ENCODE data around the gene TYMP. TPM values are rescaled to one million over a fixed set of nuclear protein-coding genes. Genes with fewer than 3 reads are reported as not detected.

Gene TYMP
- total RNA-seq, 1 experiment from 2014 or later = 0.63 TPM

Other genes with a start within 250 kb of the TYMP start
- 104 and 109 TPM in 2 replicates for gene PLXNB2, start 222.4 kb downstream of the TYMP start, total RNA-seq (2014; rRNA removed; shearing (Covaris generic))
- 0.08 and 0.18 TPM in 2 replicates for gene DENND6B, start 203.0 kb downstream of the TYMP start, total RNA-seq (2014; rRNA removed; shearing (Covaris generic))
- 51.6 and 60.6 TPM in 2 replicates for gene PPP6R2, start 186.7 kb downstream of the TYMP start, total RNA-seq (2014; rRNA removed; shearing (Covaris generic))
- 90.2 and 100 TPM in 2 replicates for gene SBF1, start 55.0 kb downstream of the TYMP start, total RNA-seq (2014; rRNA removed; shearing (Covaris generic))
- not detected in 2 replicates for gene ADM2, start 48.5 kb downstream of the TYMP start, total RNA-seq (2014; rRNA removed; shearing (Covaris generic))
- not detected in 2 replicates for gene MIOX, start 43.2 kb downstream of the TYMP start, total RNA-seq (2014; rRNA removed; shearing (Covaris generic))
- 39.2 and 48.8 TPM in 2 replicates for gene LMF2, start 22.3 kb downstream of the TYMP start, total RNA-seq (2014; rRNA removed; shearing (Covaris generic))
- 87.0 and 94.2 TPM in 2 replicates for gene NCAPH2, start 21.8 kb downstream of the TYMP start, total RNA-seq (2014; rRNA removed; shearing (Covaris generic))
- gene SCO2, start 4.4 kb downstream of the TYMP start, total RNA-seq (2014; rRNA removed; shearing (Covaris generic)) = 0.71 and 2.1 TPM in 2 replicates
- gene KLHDC7B, start 15.9 kb upstream of the TYMP start, total RNA-seq (2014; rRNA removed; shearing (Covaris generic)) = 0.05 and 0.10 TPM in 2 replicates
- gene SYCE3, start 32.9 kb upstream of the TYMP start, total RNA-seq (2014; rRNA removed; shearing (Covaris generic)) = not detected in 2 replicates
- 12.6 and 17.1 TPM in 2 replicates for gene CPT1B, start 48.4 kb upstream of the TYMP start, total RNA-seq (2014; rRNA removed; shearing (Covaris generic))
- gene CHKB, start 52.8 kb upstream of the TYMP start, total RNA-seq (2014; rRNA removed; shearing (Covaris generic)) = 19.9 and 27.7 TPM in 2 replicates
- gene MAPK8IP2, start 70.8 kb upstream of the TYMP start, total RNA-seq (2014; rRNA removed; shearing (Covaris generic)) = 0.48 and 0.99 TPM in 2 replicates
- 1.8 TPM in 2 replicates for gene ARSA, start 98.1 kb upstream of the TYMP start, total RNA-seq (2014; rRNA removed; shearing (Covaris generic))
- 0.08 and 0.12 TPM in 2 replicates for gene SHANK3, start 142.8 kb upstream of the TYMP start, total RNA-seq (2014; rRNA removed; shearing (Covaris generic))
- not detected in 2 replicates for gene ACR, start 208.2 kb upstream of the TYMP start, total RNA-seq (2014; rRNA removed; shearing (Covaris generic))